Choroid plexus epithelial cell (primary cell): ENCODE data around the gene TSHZ3.

Experiments
- DNase-seq: peaks from one replicate; pipeline ENCODE4 v3.0.0-alpha.2; 2010; ENCODE audit warnings: low read depth
- H3K4me3 ChIP-seq: 2 replicates; pipeline ENCODE4 v1.5.1; 2011; ENCODE audit warnings: low read depth, mild to moderate bottlenecking, control low read depth, low read length, moderate library complexity
- CTCF ChIP-seq: conservative IDR thresholded peaks from 2 replicates; pipeline ENCODE4 v1.5.1; 2011; ENCODE audit warnings: low read depth, mild to moderate bottlenecking, control low read depth, inconsistent platforms, low read length, moderate library complexity

The TSHZ3 gene

GRCh38 chr19:31337008-31337914 is 12.0 kb downstream of the TSHZ3 start:
- no peak for TF ChIP-seq CTCF
- DNase-seq, result peak; percentile 40
- H3K4me3 ChIP-seq, result no peak overlapping the region

GRCh38 chr19:31335716-31336115 is 13.5 kb downstream of the TSHZ3 start:
- DNase-seq, result no peak
- TF ChIP-seq CTCF, result no peak
- H3K4me3 ChIP-seq, result no peak overlapping the region

DNA sequence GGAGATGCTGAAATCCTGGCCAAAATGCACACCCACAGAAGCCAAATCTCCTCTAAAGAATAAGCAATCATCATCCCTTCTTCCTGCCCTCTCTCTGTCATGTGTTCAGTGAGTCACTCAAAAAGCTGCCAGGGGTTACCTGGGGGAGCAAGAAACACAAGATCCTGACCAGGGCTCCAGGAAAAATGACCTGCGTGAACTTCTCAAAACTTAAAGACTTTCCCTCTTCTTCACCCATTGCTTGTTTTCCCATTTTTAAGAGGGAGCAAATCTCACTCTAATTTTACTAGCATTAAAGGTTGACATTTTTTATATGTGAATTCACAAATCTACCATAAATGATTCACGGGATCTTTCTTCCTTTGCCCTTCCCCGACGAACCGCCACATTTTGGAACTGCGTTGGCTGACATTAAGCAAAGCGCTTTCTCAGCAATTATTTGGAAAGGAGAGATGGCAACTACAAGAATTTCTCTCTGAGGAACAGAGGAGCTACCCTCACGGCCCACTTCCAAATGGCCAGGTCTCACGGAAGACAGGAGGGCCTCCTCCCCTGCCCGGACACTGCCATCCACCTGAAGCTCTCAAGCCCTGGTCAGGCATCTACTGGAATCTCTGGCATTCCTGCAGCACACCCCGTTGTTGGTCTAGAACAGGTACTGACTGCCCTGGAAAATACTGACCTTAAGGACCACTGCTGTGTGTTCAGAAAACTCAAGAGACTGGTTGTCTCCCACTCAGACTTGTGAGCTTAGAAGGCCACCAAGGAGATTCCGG is 14.2 kb downstream of the TSHZ3 start:
- no peak for TF ChIP-seq CTCF
- no peak overlapping the region for H3K4me3 ChIP-seq
- DNase-seq, result peak; percentile 65

DNA sequence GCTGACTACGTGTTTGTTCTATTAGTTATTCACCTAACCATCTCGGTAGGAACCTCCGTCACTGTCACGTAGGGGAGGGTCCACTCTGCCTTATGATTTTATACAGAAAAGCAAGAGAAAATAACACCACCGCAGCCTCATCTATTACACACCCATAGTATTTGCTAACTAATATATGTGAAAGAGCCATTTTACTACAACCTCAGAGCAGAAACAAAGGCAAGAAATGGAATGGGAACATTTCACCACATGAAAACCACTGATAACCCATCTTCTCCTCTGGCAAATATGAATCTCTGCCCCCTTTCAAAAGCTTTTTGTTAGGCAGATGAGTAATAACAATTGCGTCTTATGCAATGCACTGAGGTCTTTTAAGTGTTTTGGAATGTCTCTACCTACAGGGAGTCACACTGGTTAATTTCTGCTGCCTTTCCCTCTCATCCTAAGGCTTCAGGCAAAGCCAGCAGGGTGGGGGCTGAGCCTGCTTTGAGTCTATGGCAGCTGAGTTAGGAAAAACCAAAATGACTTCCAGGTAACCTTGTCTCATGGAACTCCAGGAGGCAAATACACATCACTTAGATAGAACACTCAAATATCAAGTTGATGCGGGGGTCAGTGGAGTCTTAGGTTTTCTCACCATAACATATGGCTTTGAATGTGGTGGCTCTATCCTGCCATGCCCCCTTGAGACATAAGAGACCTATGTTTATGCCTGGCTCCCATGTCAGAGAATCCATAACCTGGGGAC is 15.0 kb downstream of the TSHZ3 start:
- TF ChIP-seq CTCF, result no peak
- peak; percentile 72 for DNase-seq
- H3K4me3 ChIP-seq, result no peak overlapping the region

- peak; percentile 61 for DNase-seq
- H3K4me3 ChIP-seq, result no peak overlapping the region
- no peak for TF ChIP-seq CTCF
Observed at GRCh38 chr19:31332096-31332495, 17.1 kb downstream of the TSHZ3 start.

DNA sequence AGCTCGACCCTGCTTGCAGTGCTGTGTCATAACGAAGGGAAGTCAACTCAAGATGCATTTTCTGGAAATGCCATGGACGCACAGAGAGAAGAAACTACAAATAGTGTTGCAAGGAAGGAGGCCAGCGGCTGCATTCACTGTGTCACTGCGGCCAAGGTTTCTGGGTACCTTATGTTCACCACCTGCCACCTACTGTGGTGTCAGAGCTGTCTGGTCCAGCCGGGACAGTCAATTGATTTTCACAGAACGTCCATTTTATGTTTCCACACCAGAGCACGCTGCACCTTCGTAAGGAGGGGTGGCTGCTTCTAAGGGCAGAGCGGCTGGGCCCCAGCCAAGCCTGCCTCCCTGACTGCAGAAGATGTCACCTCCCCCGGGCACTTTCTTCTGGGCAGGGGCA is 17.7 kb downstream of the TSHZ3 start:
- H3K4me3 ChIP-seq, result no peak overlapping the region
- no peak for DNase-seq
- no peak for TF ChIP-seq CTCF
